Astrocyte of the spinal cord (primary cell): ENCODE data around the gene PLEKHA7.

ENCODE experiments used
- DNase-seq: peaks from one replicate; pipeline ENCODE4 v3.0.0; 2011; ENCODE audit warnings: low read depth, low spot score
- H3K4me3 ChIP-seq: 2 replicates; pipeline ENCODE4 v1.5.1; 2011; ENCODE audit warnings: low read depth, mild to moderate bottlenecking, low read length, moderate library complexity
- CTCF ChIP-seq: IDR thresholded peaks from 2 replicates; pipeline ENCODE4 v1.5.1; 2012; ENCODE audit warnings: low read depth, mild to moderate bottlenecking, low read length, inconsistent platforms
- in situ Hi-C: cut with HindIII; loops from 2 replicates; pipeline ENCODE4 v1.10.0; 2017; ENCODE audit warnings: low sequenced_read_pairs

The PLEKHA7 gene

DNA sequence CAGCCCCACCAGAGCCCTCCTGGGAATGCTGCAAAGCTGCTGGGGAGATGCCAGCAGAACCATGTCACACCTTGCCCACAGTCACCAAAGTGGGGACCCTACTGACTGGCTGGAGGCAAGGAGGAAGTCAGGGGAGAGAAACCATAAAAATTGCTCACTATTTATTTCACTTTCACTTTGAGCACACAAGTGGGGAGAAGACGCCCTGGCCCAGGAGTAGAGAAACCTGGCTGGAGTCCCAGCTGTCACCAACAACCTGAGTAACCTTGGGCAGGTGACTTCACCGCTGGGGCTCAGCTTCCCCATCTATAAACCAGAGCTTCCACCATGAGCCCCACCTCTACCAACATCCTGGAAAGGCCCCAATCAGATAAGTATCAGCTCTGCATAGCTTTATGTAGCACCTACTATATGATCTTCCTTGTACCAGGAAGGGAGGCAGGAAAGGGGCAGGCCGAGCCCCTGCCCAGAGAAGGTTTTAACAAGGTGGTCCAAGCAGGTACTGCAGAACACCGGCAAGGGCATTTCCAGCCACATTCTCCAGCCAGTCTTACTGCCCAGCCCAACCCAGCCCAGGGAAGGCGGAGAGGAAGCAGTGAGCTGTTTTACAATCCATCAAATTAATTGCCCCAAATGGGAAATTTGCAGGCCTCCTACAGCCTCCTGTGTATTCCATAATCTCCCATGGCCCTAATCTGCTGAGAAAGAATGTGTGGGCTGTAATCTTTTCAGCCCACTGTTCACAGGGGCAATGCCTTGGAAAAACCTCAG is 27.6 kb downstream of the PLEKHA7 start:
- H3K4me3 ChIP-seq, result no peak overlapping the region
- in situ Hi-C loops, result no loop called here
- TF ChIP-seq CTCF, result no peak
- peak; percentile 19 for DNase-seq

DNA sequence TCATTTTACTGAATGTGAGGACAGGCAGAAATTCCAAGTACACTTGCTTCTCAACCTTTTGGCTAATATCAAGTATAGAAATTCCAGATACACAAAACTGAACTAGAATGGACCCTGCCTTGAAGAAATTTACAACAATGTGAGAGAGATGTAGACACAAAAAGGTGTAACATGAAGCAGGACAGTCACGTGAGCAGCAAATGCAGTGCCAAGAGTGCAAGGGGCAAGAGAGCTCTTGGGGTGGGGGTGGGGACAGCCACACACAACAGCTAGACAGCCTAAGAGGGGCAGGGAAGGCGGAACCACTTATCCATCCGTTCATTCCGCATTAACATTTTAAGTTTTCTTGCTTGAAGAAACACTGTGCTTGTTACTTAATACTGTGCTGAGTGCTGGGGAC is 28.9 kb downstream of the PLEKHA7 start:
- DNase-seq, result no peak
- H3K4me3 ChIP-seq, result no peak overlapping the region
- TF ChIP-seq CTCF, result no peak
- in situ Hi-C loops, result no loop called here

- no peak overlapping the region for H3K4me3 ChIP-seq
- TF ChIP-seq CTCF, result no peak
- DNase-seq, result no peak
- in situ Hi-C loops, result no loop called here
Measured at GRCh38 chr11:16984229-16984628, 30.0 kb downstream of the PLEKHA7 start.

- peak; percentile 10 for DNase-seq
- no peak overlapping the region for H3K4me3 ChIP-seq
- in situ Hi-C loops, result no loop called here
- TF ChIP-seq CTCF, result no peak
Measured at GRCh38 chr11:16982809-16983208, 31.4 kb downstream of the PLEKHA7 start.

DNA sequence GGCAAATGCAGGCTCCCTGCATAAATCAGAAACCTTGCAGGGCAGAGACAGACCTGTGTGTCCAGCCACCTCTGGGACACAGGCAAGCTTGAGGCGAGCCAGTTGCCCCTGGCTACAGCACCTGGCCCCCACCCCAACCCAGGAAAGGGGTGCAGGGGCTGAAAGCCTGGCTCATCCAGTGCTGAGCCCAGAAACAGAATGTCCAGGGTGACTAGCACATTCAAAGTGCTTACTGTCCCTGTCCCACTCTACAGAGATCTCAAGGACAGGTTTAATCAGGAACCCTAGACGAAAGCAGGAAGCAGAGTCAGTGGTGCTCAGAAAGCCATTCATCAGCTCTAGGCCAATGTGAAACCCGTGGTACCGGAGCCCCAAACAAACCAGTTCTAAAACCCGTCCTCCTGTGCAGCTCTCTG is 31.9 kb downstream of the PLEKHA7 start:
- in situ Hi-C loops, result no loop called here

DNA sequence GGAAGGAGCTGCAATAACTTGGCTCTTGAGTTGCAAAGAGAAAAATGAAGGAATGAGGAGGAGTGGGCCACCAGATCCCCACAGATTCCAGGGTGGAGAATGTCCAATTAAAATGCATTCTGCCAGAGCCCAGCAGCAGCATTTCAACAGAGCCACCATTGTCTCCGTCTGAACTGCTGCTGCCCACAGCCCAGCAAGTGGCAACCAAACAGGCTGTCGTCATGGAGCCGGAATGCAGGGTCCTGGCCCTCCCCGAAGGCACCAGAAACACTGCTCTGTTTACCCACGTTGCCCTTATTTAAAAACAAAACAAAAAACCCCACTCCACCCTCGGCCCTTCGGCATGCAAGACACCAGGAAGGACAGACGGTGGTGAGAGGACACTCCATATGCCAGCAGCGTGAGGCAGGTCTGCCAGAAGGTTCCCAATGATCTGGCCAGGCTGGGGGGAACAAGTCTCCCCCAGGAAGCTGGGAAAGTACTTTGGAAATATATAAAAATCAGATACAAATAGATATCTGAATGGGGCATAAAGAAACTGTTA is 32.5 kb downstream of the PLEKHA7 start:
- DNase-seq, result peak; percentile 93
- TF ChIP-seq CTCF, result no peak
- in situ Hi-C loops, result no loop called here
- no peak overlapping the region for H3K4me3 ChIP-seq

More for the DNA sequence above, 31.9 kb downstream of the PLEKHA7 start:
- no peak for TF ChIP-seq CTCF
- H3K4me3 ChIP-seq, result no peak overlapping the region
- no peak for DNase-seq
